Heart right ventricle (tissue), 16 donors: ENCODE data around the gene NCAM1. TPM values are rescaled to one million over a fixed set of nuclear protein-coding genes. Genes with fewer than 3 reads are reported as not detected.

ENCODE experiments used
- ATAC-seq, 8 donors: fragments of 200-7000 bp; cut with Tn5 transposase; one replicate each; pipeline ENCODE4 v1.9.1; 2020; ENCODE audit warnings: mild to moderate bottlenecking in 8 of 8, moderate library complexity in 8 of 8, moderate number of reproducible peaks in 1 of 8
- DNase-seq, 2 donors: peaks; one replicate each; pipeline ENCODE4 v3.0.0-alpha.2; 2020
- H3K27ac ChIP-seq, 10 donors: fragments of 200-600 bp; sonication (generic) in 2 of 10; one replicate each; pipeline versions ENCODE4 v1.5.0 to v1.8.0; 2020 to 2022; ENCODE audit warnings: mild to moderate bottlenecking in 3 of 10
- H3K27me3 ChIP-seq, 7 donors: fragments of 200-600 bp; one replicate each; pipeline ENCODE4 v1.8.0; 2021 to 2022; ENCODE audit warnings: mild to moderate bottlenecking in 2 of 7
- H3K36me3 ChIP-seq, 9 donors: fragments of 200-600 bp; sonication (generic) in 1 of 9; one replicate each; pipeline versions ENCODE4 v1.5.0 to v1.8.0; 2020 to 2022; ENCODE audit warnings: mild to moderate bottlenecking in 2 of 9
- H3K4me1 ChIP-seq, 9 donors: fragments of 200-600 bp; sonication (generic) in 1 of 9; one replicate each; pipeline versions ENCODE4 v1.5.0 to v1.8.0; 2020 to 2022; ENCODE audit warnings: mild to moderate bottlenecking in 4 of 9
- H3K4me3 ChIP-seq, 10 donors: fragments of 200-600 bp; sonication (generic) in 2 of 10; one replicate each; pipeline versions ENCODE4 v1.5.0 to v1.8.0; 2020 to 2022; ENCODE audit warnings: mild to moderate bottlenecking in 7 of 10, moderate library complexity in 2 of 10
- H3K9me3 ChIP-seq, 11 donors: fragments of 200-600 bp in 10 of 11; sonication (generic) in 2 of 11; one replicate each; pipeline versions ENCODE4 v1.5.0 to v1.8.0; 2013 to 2022; ENCODE audit warnings: mild to moderate bottlenecking in 2 of 11, control low read depth in 1 of 11, moderate library complexity in 1 of 11
- WGBS, 2 donors: extraction: QIAGEN DNeasy Blood & Tissue Kit; methylation state at CpG; one replicate each; pipeline ENCODE4 v1.1.7; 2013; ENCODE audit warnings: inconsistent platforms in 1 of 2; 5-methylcytosine and 5-hydroxymethylcytosine counted together
- intact Hi-C, 10 donors: fragments of 100-400 bp; cut with DNase I; formaldehyde crosslinking; loops; one replicate each; pipeline versions ENCODE4 v1.11.1 to v1.14.2; 2022
- polyA plus RNA-seq, 2 donors: library from polyadenylated mRNA; stranded (reverse); fragments of 200-250 nt; gene quantifications; one replicate each; pipeline ENCODE4 v1.2.3, GENCODE V29; 2013
- total RNA-seq, 10 donors: library from RNA; stranded (reverse); fragmentation: NEBNext Ultra II Directional in 3 of 10; extraction: Animal tissue kit (Norgen Biotek cat#: 25700) in 3 of 10; gene quantifications; one replicate each; pipeline versions ENCODE4 v1.2.1 to v1.2.4, GENCODE V29; 2021 to 2023
- TF ChIP-seq, protein P1 (sequence below), 9 donors: fragments of 200-600 bp; sonication (generic) in 2 of 9; IDR thresholded peaks; one replicate each; pipeline versions ENCODE4 v1.5.0 to v1.8.0; 2021 to 2022; ENCODE audit warnings: antibody characterized with exemption in 9 of 9, mild to moderate bottlenecking in 5 of 9, moderate library complexity in 1 of 9
- donor health status: Arrhythmogenic right ventricular cardiomyopathy.
- donor health status: ischemic (EF 13 %, LVEDD 7.1; RV severe dilation, severe dysfunction).
- donor health status: healthy with polysubstance abuse.
- donor health status: DM: no; HTN: yes; CAD: no.
- donor health status: DM: no; HTN: no; CAD: no.
- donor health status: ischemic (EF 25% LVEDD 6.9; RV normal size, moderate dysfunction).
- donor health status: ischemic (EF 25% LVEDD 5.7; RV mildly dilated, moderate dysfunction).
- donor health status: healthy.
- donor health status: DM: yes; HTN: yes; CAD: no.
- donor health status: Ischemic cardiomyopathy.
- donor health status: ischemic (EF 35%, LVEDD 5.7; RV mildly dilated, moderate dysfunction).
- donor health status: nonischemic (EF 11% LVEDD 7.7; RV severe dilation, severe dysfunction).
- donor health status: DM: yes; HTN: yes; CAD: no.
- donor health status: PGD.
- donor health status: ischemic (EF 29% LVEDD 5.4; RV normal size, mild dysfunction).
- donor health status: nonischemic (EF 23%, LVEDD 6.1; RV moderate dilation, normal function).

Gene NCAM1
- total and polyA plus RNA-seq, 12 donors, result 76.8 to 454 (median 328) TPM

DNA sequence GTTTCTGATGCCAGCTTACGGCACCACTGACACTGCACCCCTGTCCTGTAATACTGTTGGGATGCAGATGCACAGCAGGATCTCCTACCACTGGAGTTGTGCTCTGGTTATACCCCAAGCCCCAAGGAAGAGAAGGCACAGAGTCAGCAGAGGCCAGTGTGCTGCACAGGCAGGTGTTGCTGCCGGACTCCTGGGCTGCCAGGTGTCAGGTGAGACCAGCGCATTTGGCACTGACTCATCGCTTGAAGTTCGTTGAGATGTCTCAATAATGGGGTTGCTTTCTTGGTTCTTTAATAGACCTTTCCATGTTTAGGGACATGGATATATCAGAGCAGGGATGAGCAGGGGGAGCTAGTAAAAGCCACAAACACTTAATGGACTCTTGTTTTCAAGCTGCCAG is 277.5 kb downstream of the NCAM1 start:
- Histone ChIP-seq H3K4me1 (peaks cover 0 to 14% (median 7%) of the 10 kb centered on the region in 9 donors), H3K27ac (no peak overlapping the region), H3K36me3 (peaks cover 0 to 54% (median 4%) of the 10 kb centered on the region in 9 donors), H3K27me3 (peaks cover 0 to 7% (median 0%) of the 10 kb centered on the region in 7 donors), H3K9me3 (no peaks in the 10 kb centered on the region), H3K4me3 (no peak overlapping the region)
- WGBS, 2 donors, result 86 to 97% methylated on average over 5 of the region's 5 CpGs
- ATAC-seq, result no peak
- DNase-seq, result no peak
- TF ChIP-seq, protein P1, sequence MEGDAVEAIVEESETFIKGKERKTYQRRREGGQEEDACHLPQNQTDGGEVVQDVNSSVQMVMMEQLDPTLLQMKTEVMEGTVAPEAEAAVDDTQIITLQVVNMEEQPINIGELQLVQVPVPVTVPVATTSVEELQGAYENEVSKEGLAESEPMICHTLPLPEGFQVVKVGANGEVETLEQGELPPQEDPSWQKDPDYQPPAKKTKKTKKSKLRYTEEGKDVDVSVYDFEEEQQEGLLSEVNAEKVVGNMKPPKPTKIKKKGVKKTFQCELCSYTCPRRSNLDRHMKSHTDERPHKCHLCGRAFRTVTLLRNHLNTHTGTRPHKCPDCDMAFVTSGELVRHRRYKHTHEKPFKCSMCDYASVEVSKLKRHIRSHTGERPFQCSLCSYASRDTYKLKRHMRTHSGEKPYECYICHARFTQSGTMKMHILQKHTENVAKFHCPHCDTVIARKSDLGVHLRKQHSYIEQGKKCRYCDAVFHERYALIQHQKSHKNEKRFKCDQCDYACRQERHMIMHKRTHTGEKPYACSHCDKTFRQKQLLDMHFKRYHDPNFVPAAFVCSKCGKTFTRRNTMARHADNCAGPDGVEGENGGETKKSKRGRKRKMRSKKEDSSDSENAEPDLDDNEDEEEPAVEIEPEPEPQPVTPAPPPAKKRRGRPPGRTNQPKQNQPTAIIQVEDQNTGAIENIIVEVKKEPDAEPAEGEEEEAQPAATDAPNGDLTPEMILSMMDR (IDR thresholded peaks at IDR 0.05), result no peak
- intact Hi-C loops, result no loop called here

DNA sequence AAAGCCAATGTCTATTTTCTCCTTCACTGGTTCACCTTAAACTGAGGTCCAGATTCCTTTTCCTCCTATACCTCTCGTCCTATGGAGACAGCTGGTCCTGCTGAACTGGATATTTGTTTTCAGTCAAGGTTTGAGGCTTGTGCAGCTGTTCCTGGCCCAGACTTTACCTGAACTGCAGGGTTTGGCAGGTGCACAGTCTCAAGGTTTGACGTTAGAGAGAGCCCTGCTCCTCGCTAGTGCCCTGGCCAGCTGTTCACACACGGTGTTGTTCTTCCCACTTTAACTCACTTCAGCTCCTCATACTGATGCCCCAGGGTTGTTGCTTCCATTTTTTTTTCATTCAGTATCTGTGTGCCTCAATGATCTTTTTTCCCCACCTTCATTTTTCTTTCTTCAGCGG is 279.2 kb downstream of the NCAM1 start:
- Histone ChIP-seq H3K9me3 (no peaks in the 10 kb centered on the region), H3K36me3 (peaks cover 0 to 40% (median 0%) of the 10 kb centered on the region in 9 donors), H3K4me3 (no peak overlapping the region), H3K27me3 (peaks cover 0 to 10% (median 0%) of the 10 kb centered on the region in 7 donors), H3K27ac (no peak overlapping the region), H3K4me1 (peaks cover 0 to 17% (median 7%) of the 10 kb centered on the region in 9 donors)
- WGBS, 2 donors, result 74 to 86% methylated on average over 5 of the region's 5 CpGs
- TF ChIP-seq, protein P1 (IDR thresholded peaks at IDR 0.05), result no peak
- intact Hi-C loops, result no loop called here
- DNase-seq, result no peak
- ATAC-seq, result no peak

DNA sequence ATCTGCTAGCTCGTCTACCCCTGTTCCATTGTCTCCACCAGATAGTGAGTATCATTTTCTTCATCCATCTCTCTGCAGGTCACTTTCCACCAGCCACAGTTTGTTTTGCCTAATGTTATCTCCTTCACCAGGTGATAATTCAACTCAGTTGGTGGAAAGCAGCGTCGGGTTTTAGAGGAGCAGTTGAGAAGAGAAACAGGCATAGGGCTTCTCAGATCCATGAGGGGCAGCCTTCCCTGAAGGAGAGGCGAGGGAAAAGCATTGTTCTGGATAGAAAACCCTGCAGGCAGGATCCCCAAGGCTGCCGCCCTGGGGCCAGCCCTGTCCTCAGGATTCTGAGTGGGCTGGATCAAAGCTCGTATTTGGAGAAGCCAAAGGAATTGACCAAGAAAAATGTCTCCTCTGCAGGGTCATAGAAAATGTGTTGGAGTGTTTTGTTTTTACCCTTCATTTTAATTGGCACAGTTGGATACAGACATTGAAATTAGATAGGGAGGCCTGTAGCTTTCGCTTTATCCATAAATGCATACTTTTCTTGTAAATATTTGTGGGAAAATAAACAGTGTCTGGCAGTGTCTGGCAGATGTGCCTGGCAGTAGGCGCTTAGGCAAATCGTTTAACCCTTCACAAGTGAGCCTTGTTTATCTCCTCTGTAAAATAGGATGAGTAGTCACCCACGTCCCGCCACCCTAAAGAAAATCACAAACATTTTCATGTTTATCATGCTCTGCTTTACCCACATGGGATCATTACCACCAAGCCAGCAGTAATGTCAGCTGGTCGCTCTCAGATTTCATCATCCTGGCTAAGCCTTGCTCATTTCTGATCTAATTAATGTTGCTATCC is 279.8 kb downstream of the NCAM1 start:
- ATAC-seq (no peak), DNase-seq (no peak)
- Histone ChIP-seq H3K9me3 (no peaks in the 10 kb centered on the region), H3K27ac (no peak overlapping the region), H3K4me3 (no peak overlapping the region), H3K36me3 (peaks cover 0 to 34% (median 0%) of the 10 kb centered on the region in 9 donors), H3K4me1 (peaks cover 0 to 17% (median 7%) of the 10 kb centered on the region in 9 donors), H3K27me3 (peaks cover 0 to 10% (median 0%) of the 10 kb centered on the region in 7 donors)
- TF ChIP-seq, protein P1 (IDR thresholded peaks at IDR 0.05), result no peak
- intact Hi-C loops, result no loop called here
- 76 to 80% methylated on average over 12 of the region's 12 CpGs for WGBS, 2 donors

DNA sequence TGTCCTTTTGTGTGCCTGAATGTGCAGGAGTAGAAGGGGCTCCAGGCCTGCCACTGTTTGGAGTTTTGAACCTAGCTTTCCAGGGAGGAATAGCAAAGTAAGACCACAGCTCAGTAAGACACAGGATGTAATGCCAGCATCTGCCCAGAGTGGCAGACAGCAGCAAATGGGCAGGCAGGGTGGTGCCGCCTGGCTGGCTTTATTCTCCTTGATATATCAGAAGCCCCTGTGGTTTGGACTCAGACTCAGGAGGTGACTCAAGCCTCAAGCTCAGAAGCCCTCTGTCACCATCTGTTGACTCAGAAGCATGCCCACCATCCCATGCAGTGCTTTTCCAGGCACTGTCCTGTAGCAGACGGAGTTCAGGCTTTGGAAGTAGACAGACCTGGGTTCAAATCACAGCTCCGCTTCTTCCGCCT is 280.4 kb downstream of the NCAM1 start:
- Histone ChIP-seq H3K27me3 (peaks cover 0 to 10% (median 0%) of the 10 kb centered on the region in 7 donors), H3K27ac (no peak overlapping the region), H3K4me3 (no peak overlapping the region), H3K36me3 (peaks cover 0 to 30% (median 0%) of the 10 kb centered on the region in 9 donors), H3K9me3 (no peaks in the 10 kb centered on the region), H3K4me1 (peaks cover 0 to 17% (median 7%) of the 10 kb centered on the region in 9 donors)
- DNase-seq (no peak), ATAC-seq (no peak)
- WGBS, 2 donors, result 95 to 96% methylated on average over 4 of the region's 4 CpGs
- TF ChIP-seq, protein P1 (IDR thresholded peaks at IDR 0.05), result no peak
- intact Hi-C loops, result no loop called here
